GM19463 (cell line): Measurements from ENCODE around the gene ARID3C.

Source experiments
- ATAC-seq: cut with Tn5 transposase; IDR thresholded peaks from one replicate; pipeline ENCODE4 v1.9.1; 2021; ENCODE audit warnings: mild to moderate bottlenecking, moderate library complexity; ENCODE audit not compliant: unreplicated experiment

Gene ARID3C

DNA sequence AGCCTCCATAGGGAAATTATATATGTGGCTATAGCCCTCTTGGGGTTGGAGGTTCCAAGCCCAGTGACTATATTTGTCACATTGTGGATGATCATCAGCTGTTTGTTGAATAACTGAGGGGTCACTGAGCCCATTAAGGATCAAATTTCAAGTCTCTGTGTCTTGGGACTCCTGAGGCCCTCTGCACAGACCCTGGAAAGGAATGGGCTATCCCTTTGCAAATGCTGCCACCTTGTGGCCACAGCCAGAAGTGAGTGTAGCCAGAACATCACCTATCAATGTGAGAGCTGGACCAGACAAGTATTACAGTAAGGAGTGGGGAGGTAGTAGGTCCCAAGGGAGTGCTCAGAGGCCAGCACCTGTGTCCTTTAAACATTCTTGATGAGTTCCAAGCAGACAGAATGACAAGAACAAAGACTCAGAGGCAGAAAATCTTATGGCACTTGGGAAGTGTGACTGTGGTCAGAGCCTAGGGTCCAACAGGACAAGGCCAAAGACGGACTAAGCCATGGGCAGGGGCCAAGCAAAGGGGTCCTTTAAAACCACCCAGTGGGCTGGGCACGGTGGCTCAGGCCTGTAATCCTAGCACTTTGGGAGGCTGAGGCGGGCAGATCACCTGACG is 25.1 kb downstream of the ARID3C start:
- no peak for ATAC-seq

DNA sequence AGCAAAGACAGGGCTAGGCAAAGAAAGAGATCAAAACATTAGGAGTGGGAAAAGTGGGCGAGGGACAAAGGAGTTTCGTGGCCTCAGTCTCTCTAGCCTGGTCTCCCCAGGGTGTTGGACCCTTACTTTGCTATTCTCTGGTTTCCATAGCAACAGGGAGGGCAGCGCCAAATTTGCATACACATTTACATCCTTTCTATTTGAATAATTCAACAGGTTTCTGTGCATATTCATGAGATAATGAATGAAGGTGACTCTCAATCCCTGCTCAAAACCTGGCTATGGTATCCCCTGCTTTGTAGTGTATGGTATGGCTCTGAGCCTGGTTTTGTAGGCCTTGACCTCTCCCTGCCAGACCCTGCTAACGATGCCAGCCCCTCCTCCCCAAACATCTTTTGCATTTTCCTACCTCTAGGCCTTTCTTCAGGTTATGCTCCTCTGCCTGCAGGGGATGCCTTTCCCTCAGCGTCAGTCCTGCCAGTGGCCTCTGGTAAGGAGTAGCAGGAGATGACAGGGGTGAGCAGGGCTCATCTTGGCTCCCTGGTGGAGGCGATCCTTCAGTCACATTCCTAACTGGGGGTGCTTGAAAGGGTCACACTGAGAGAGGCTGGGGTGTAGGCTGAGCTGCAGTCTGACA is 26.8 kb downstream of the ARID3C start:
- no peak for ATAC-seq

DNA sequence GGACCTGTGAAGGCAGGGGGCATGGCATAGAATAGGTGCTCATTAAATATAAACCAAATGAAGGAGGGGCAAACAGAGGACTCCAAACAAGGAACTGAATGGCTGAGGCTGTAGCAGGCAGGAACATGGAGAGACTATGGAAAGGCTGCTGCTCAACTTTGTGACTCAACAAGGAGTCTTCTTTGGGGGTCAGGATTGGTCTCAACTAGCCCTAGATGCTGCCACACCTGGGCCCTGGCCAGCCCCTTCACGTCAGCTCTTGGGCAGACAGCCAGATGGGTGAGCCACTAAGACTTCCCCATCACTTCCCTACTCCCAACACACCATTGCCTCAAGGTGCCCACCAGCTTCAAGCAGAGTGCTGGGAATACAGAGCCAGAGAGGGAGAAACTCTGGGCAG is 28.0 kb downstream of the ARID3C start:
- no peak for ATAC-seq

DNA sequence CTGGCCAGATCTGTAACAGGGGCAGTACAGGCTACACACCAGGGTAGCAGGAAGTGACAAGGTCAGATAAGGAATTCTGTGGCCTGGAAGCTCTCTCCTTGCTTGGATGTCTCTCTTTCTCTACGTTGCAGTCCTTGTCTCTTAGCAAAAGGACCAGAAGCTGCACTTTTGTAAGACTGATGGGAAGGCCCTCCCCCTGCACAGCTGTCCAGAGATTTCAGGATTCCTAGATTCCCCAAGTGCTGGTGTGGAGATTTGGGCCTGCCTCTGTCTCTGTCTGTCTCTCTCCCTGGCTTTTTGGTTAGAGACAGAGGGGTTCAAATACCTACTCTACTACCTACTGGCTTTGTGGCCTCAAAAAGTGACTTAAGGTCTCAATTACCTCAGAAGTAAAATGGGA is 29.3 kb downstream of the ARID3C start:
- no peak for ATAC-seq

DNA sequence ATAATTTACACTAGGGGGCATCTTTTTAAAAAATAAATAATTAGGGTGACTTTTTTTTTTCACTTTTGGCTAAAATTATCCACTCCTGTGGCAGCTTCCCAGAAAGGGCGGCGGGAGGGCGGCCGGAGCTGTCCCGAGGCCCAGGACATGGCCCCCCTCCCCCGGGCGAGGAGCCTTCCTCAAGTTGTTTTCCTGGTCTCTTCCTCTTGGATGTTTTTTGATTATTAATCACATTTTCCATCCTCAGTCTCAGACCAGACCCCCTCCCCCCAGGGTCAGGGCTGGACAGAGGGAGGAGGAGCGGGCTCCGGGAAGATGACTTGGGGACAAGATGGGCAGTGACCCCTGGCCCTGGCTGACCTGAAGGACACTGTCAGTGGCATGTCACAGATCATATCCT is 34.7 kb downstream of the ARID3C start:
- no peak for ATAC-seq

DNA sequence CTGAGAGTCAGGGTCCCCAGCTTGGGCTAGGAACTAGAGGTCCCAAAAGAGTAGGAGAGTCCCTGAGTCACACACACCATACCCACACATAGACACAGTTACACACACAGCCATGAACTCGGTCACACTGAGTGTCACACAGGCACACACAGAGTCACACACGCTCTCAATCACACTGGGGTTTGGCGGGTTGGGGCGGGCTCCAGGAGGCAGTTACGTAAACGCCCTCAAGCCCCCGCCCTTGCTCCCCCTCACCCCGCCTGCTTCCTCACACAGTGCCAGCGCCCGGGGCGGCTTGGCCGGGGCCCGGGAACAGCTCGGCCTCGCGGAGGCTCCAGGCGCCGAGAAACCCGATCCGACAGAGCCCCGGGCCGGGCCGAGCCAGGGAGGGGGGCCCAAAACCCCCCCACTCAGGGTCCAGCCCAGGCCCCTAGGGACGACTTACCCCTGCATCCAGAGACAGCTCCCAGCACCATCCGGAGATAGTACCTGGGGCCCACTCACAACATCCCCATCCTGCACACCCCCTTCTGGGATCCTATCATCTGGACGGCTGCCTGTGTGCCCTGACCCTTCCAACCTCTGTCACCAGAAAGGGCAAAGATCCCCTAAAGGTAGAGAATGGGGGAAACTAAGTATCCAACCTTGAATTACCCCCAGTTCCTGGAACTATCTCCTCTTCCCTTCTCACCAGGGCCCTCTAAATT is 35.8 kb downstream of the ARID3C start:
- ATAC-seq, result no peak

DNA sequence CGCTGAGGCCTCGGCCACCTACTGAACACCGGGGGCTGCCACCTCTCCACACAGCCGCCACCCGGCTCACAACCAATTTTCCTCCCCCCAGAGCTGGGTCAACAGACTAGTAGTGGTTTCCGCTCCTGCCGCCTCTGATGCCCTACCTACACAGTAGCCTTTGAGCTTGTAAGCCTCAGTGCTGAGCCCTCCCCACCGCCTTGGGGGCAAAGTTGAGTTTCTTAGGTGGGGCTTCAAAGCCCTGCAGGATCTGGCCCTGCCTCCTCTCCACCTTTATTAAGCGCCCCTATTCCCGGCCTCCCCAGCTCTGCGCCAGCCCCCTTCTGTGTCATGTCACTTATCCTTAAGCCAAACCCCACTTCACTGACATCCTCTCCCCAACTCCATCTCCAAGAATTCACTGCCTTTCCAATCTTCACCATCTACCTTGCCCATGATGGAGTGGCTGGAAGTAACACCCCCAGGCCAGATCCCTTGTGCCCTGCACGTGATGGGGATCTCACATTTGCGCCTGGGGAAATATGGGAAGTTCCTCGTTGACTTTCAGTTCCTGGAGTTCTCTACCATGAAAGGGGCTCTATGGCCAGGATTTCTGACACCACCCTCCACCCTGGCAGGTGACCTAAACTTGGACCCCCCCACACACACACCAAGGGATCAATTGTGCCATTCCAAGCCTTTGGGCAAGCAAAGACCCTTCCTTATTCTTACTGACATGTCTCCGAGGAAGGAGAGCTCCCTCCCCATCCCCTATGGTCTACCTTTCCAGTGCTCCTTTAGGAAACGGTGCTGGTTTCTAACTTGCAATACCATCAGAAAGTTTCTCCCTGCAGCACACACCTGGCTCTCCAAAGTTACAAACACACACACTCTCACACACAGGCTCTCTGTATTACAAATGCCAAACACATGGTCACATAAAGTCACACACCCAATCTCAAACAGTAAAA is 36.7 kb downstream of the ARID3C start:
- ATAC-seq, result no peak

DNA sequence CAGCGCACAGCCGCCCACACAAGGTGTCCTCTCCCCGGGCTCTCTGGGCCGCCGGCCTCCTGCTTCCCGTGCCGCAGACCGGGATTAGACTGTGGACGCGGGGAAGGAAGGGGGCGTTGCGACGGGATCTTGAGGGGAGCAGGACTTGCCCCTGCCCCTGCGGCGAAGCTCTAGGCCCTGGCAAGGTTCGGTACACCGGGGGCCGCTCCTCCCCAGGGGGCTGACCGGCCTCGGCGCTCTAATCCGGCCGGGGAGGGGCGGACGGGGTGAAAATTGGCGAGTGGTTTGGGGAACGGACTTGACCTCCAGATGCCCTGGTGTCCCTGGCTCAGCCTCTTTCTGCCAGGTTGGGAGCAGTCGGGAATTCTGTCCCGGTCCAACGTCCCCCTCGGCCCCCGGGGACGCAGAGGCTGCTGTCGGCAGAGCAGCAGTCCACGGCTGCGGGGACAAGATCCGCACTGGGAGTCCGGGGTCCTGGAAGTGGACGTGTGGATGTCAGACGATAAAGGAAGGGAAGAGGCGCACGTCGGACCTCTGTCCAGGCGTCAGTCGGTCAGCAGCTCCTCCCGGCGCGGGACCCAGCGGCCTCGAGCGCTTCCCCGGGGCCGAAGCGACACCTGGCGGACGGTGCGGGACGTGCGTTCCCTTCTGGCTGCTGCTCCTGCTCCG is 37.5 kb downstream of the ARID3C start:
- peak; percentile 68 for ATAC-seq

DNA sequence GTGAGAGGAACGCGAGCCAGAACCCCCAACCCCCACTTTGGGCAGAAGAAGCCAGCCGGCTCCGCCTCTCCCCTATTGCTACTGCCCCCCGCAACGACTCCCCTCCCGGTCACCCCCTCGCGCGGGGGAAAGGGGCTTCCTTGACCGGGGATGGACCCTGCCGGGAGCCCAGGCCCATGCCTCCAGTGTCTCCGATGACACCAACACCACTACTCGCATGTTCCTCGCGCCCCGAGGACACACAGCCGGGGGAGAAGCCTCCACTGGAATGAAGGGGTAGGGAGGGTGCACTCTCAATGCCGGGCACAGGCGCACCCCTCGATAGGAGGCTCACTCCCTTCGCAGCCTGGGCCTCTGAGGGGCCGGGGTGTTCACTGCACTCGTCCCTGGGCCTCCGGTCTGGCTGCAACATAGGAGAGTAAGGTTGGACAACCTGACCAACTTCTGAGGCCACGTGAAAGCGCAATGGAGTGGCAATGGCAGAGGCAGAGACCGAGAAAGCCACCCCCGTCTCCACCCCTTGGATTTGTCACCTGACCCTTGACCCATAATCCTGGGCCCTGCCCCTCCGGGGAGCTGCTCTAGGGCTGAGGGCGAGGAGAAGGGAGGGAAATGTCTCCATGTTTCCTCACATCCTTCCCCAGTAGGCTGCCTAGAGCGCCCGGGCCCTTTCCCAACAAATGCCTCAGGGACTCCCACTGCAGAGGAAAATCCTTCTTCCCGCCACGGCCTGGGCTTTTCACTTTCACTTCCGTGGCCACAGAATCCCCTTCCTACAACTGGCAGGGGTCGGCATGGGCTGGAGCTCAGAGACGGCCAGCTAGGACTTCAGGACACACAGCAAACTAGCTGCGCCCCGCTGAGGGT is 38.3 kb downstream of the ARID3C start:
- no peak for ATAC-seq

DNA sequence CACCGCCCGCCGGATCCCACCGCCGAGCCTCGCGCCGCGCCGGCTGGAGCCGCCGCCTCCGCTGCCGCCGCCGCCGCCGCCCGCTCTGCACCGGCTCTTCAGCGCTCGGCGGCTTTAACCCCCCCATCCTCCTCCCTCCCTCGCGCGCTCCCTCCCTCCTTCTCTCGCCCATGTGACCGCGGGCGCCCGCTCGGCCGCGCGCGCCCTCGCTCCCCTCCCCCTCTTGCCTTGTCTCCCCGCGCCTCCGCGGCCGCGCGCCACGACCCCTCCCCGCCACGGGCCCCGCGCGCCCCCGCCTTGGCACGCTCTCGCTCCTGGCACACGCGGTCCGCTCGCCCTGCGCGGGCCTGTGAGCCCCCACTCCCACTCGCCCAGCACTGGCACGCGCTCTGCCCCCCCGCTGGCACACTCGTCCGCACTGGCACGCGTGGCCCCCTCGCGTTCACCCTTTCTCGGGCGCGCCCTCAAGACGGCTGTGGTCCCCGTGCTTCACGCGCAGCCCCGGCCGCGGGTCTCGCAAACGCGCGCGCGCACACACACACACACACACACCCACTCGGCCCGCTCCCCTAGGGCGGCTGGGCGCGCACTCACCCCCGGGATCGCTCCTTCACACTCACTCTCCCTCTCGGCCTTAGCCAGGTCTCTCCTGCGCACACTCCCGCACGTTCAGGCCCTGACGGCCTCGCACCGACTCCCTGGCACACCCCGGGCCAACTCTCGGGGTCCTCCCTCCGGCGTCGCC is 39.1 kb downstream of the ARID3C start, which contains the start of gene CNTFR:
Gene CNTFR, minus strand, starts transcription at position 89 of the 745 bp plus-strand sequence. CDS start 20,743 bp downstream, outside the sequence.
- ATAC-seq, result no peak

DNA sequence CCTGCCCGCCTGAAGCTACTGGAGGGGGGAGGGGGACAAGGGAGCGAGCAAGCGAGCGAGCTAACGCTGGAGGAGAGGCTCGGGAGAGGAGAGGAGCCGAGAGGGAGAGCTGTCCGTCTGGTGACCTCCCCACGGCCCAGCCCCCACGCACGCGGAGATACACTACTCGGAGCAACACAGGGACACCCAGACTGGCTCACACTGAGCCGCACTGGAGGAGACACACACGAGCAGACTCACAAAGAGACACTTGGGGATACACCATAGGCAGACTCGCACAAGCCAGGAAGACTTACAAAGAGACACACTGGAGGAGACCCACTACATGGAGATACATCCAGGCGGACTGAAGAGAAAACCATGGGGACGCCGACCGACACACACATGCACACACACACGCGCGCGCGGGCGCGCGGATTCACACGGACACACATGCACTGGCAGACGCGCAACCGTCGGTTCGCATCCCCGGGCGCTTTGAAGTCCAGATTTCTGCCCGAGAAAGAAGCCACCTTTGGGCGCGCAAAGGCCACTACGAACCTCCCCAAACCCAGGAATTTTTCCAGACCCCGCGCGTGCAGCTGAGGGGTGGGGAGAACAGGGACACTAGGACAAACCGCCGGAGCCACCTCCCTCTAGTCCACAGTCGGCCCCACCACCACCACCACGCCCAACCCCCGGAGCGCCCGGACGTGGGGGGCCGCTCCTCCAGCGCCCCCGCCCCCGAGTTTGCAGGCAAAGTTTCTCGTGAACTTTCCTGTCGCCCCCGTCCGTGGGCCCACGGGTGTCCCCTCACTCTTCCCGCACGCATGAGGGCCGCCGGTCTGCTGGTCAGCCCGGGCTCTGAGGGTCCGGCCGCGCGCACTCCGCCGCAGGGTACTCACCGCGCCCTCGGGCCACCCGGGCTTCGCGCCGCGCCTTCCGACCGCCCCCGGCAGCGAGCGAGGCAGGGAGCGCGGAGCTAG is 39.9 kb downstream of the ARID3C start:
- ATAC-seq, result no peak

DNA sequence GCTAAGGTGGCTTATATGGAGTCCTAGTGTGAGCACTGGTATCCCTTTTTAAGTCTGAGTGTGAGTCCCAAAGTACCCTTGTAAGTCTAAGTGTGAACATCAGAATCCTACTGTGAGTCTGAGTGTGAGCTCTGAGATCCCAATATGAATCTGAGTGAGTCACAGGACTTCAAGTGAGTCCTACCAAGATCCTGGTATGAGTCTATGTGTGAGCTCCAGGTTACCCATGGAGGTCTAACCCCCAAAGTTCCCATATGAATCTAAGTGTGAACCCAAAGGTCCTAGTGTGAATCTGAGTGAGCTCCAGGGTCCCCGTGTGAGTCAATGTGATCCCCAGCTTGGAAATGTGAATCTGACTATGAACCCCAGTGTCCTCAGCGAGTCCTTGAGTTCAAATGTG is 41.6 kb downstream of the ARID3C start:
- no peak for ATAC-seq

DNA sequence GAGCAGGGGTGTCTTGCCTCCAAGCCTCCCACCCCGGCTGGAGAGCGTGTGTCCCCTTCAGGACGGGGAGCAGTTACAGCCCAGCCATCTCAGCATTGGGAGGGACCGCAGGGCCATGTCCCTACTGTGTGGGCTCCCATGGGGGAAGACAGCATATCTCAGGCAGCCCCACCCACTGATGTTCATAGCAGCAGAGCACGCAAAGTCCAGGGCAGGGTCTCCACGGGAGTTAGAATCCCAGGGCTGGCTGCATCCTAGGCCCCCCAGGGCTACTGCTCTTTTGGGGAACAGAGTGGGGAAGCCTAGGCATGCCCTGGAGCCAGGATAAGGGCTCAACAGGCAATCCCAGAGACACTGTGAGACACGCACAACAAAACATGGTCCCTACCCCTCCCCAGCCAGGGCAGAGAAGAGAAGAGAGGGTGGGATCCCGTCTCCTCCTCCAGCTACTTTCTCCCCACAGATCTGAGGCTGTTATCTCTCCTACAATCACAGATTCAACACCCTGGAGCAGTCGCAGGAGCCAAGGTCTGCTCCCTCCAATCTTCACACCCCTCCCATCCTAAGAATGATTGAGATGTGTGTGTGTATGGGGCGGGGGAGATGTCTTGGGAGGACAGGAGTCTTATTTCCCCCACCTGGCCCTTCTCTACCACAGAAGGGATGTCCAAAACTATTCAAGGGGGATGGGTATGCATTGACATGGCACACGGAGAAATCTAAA is 42.8 kb downstream of the ARID3C start:
- no peak for ATAC-seq

DNA sequence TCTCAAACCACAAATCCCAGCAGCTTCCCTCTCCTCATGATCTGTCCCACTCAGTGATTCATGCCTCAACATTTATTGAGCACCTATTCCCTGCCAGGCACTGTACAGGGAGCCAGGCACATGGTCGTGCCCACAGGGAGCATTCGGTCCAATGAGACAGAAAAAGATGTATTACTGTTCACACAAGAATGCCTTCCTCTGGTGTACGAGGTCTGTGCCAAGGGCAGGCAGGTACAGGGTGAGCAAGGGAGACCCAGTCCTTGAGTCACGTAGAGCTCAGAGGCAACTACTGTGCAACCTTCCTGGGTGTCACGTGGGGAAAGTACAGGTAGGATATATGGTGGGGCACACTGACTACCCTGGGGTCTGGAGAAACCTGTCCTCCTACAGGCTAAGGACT is 43.9 kb downstream of the ARID3C start:
- ATAC-seq, result no peak

DNA sequence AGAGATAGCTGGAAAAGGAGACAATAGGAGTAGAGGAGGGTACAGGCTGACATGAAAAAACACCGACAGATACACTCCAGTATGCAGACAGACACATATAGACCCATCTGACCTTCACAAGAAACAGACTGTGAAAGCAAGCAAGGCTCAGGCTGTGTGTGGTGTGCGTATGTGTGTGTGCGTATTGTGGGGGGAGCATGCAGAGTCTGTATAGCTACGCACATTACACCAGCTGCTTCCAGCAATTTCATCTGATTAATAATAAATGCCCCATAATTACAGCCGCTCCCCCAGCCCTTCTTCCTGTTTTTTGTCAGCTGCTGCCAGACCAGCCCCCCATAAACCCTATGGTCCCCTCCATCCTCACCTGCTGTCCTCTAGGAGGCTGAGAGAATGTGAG is 46.1 kb downstream of the ARID3C start:
- no peak for ATAC-seq

DNA sequence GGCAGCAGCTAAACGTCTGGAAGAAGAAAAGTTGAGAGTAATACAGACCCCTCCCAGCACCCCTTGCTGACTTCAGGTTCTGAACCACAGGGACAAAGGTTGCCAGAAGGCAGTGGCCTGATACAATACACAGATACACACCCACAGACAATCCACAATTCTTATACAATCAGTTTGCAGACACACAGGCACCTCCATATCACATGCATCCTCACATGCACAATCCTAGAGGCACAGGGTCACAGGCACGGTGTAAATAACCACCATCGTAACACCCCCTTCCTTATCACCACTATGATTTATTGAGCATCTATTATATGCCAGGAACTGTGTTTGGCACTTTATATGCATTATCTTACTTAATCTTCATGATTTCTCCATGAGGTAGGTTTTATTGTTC is 47.5 kb downstream of the ARID3C start:
- no peak for ATAC-seq

DNA sequence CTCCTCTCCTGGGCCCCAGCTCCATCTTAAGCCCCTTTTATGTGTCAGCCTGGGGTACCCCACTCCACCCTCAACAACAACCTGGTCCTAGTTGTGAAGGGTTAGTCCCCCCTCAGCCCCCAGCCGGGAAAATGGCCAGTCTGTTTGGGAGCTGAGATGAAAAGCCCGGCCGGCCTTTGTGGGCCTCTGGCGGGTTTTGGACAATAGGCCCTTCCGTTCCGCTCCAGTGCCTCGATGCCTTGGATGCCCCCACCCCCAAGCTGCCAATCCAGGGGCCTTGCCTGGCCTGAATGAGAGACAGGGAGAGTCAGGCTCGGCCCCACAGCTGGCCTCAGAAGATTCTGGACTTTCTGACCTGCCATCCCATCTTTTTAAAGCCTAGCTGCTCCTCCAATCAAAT is 48.5 kb downstream of the ARID3C start:
- no peak for ATAC-seq
